ENCODE measurements around the gene RPN2. TPM values are rescaled to one million over a fixed set of nuclear protein-coding genes. Genes with fewer than 3 reads are reported as not detected.

The RPN2 gene
- total RNA-seq, 4 donors from 2014 or later: 74.4 to 161 (median 107) TPM

- TF ChIP-seq POLR2A (IDR thresholded peaks at IDR 0.05): no peak
- TF ChIP-seq, protein P1, sequence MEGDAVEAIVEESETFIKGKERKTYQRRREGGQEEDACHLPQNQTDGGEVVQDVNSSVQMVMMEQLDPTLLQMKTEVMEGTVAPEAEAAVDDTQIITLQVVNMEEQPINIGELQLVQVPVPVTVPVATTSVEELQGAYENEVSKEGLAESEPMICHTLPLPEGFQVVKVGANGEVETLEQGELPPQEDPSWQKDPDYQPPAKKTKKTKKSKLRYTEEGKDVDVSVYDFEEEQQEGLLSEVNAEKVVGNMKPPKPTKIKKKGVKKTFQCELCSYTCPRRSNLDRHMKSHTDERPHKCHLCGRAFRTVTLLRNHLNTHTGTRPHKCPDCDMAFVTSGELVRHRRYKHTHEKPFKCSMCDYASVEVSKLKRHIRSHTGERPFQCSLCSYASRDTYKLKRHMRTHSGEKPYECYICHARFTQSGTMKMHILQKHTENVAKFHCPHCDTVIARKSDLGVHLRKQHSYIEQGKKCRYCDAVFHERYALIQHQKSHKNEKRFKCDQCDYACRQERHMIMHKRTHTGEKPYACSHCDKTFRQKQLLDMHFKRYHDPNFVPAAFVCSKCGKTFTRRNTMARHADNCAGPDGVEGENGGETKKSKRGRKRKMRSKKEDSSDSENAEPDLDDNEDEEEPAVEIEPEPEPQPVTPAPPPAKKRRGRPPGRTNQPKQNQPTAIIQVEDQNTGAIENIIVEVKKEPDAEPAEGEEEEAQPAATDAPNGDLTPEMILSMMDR (IDR thresholded peaks at IDR 0.05): no peak
- H3K27ac ChIP-seq: no peak overlapping the region
- H3K9me3 ChIP-seq: no peaks in the 10 kb centered on the region
- no peaks in the 10 kb centered on the region for H3K36me3 ChIP-seq
- no peaks in the 10 kb centered on the region for H3K4me1 ChIP-seq
- DNase-seq: no peak
- intact Hi-C loops (cut with DNase I; ENCODE audit: low total_unique reads): no loop called here
- no peaks in the 10 kb centered on the region for H3K27me3 ChIP-seq
- no peak overlapping the region for H3K4me3 ChIP-seq
Measured at GRCh38 chr20:37163832-37164554, 15.1 kb upstream of the RPN2 start.

DNA sequence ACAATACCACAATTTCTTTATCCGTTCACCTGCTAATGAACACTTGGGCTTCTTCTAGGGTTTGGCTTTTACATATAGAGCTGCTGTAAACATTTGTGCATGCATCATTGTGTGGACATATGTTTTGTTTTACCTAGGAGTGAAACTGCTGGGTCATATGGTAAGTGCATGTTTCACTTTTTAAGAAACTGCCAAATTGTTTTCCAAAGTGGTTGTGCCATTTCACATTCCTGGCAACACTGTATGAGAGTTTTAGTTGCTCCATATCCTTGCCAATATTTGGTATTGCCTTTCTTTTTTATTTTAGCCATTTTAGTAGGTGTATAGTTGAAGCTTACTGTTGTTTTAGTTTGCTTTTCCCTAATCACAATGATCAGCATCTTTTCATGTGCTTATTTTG lies 14.1 kb upstream of the RPN2 start:
- no peaks in the 10 kb centered on the region for H3K4me1 ChIP-seq
- intact Hi-C loops (cut with DNase I; ENCODE audit: low total_unique reads): no loop called here

GRCh38 chr20:37166867-37167266 lies 12.3 kb upstream of the RPN2 start:
- no peaks in the 10 kb centered on the region for H3K4me1 ChIP-seq
- no peaks in the 10 kb centered on the region for H3K9me3 ChIP-seq
- no peaks in the 10 kb centered on the region for H3K27me3 ChIP-seq
- no peak overlapping the region for H3K4me3 ChIP-seq
- no peak for TF ChIP-seq POLR2A (IDR thresholded peaks at IDR 0.05)
- TF ChIP-seq, protein P1 (IDR thresholded peaks at IDR 0.05): no peak
- intact Hi-C loops (cut with DNase I; ENCODE audit: low total_unique reads): no loop called here
- H3K27ac ChIP-seq: no peak overlapping the region
- H3K36me3 ChIP-seq: no peaks in the 10 kb centered on the region
- no peak for DNase-seq

More for the DNA sequence above, 14.1 kb upstream of the RPN2 start:
- DNase-seq: no peak
- Histone ChIP-seq H3K4me3 (no peak overlapping the region), H3K27me3 (no peaks in the 10 kb centered on the region), H3K9me3 (no peaks in the 10 kb centered on the region), H3K36me3 (no peaks in the 10 kb centered on the region), H3K27ac (no peak overlapping the region)
- no peak for TF ChIP-seq POLR2A (IDR thresholded peaks at IDR 0.05)
- TF ChIP-seq, protein P1 (IDR thresholded peaks at IDR 0.05): no peak

- DNase-seq: no peak
- Histone ChIP-seq H3K27me3 (no peaks in the 10 kb centered on the region), H3K4me1 (no peaks in the 10 kb centered on the region), H3K9me3 (no peaks in the 10 kb centered on the region), H3K36me3 (no peaks in the 10 kb centered on the region), H3K27ac (no peak overlapping the region), H3K4me3 (no peak overlapping the region)
- intact Hi-C loops (cut with DNase I; ENCODE audit: low total_unique reads): no loop called here
- TF ChIP-seq POLR2A (IDR thresholded peaks at IDR 0.05): no peak
- TF ChIP-seq, protein P1 (IDR thresholded peaks at IDR 0.05): no peak
Measured at GRCh38 chr20:37172836-37173235, 6.3 kb upstream of the RPN2 start.

DNA sequence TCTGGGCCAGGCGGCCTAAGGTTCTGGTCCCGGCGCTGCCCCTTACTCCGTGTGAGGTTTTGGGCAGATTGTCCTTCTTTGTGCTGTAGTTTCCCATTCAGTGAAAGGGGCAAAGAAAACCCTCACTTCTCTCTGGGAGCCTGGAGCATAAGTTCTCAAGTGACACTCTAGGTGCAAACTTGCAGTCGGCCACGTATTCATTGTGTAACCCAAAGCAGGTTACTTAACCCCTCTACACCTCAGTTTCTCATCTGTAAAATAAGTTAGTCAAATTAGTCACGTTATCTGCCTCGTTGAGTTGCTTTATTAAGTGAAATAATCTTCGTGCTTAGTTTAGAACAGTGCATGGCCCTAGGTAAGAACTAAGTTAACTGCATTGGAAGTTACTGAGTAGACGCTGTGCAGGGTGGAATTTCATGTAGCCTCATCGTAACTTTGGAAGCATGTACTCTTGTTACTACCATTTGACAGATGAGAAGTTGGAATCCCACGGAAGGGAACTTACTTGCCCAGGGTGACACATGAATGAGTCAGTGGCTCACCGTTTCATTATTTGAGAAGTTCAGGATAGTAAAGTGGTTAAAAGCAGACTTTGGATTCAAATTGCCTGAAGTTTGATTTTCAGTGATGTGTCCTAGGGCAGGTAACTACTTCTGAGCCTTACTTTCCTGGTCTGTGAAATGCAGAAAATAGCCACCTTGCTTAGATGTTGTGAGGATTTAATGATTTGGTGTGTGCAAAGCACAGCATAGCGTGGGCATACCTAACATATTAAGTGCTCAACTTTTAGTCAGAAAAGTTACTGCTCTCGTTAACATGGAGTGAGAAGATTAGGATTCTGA lies 774 bp downstream of the RPN2 start:
- no peak for DNase-seq
- H3K4me3 ChIP-seq: peak overlapping the region; percentile 70 to 88
- TF ChIP-seq POLR2A (IDR thresholded peaks at IDR 0.05): no peak
- TF ChIP-seq, protein P1 (IDR thresholded peaks at IDR 0.05): no peak
- H3K36me3 ChIP-seq: no peaks in the 10 kb centered on the region
- H3K27ac ChIP-seq: peak overlapping the region; percentile 97 to 98
- intact Hi-C loops (cut with DNase I; ENCODE audit: low total_unique reads): no loop called here
- H3K4me1 ChIP-seq: peaks cover 4% of the 10 kb centered on the region in 2 donors
- no peaks in the 10 kb centered on the region for H3K9me3 ChIP-seq
- H3K27me3 ChIP-seq: no peaks in the 10 kb centered on the region

All from uterus (tissue), 4 donors.